Esophagus muscularis mucosa (tissue), 3 donors: ENCODE results near the gene DPF3.

Source experiments
- CTCF ChIP-seq, 3 experiments: fragments of 200-600 bp in 2 of 3; fragments of 450-650 bp in 1 of 3; sonication (generic) in 2 of 3; IDR thresholded peaks; one replicate each; pipeline ENCODE4 v1.5.1; 2017 to 2019; ENCODE audit warnings: antibody characterized with exemption in 3 of 3, mild to moderate bottlenecking in 2 of 3, moderate library complexity in 1 of 3
- POLR2A ChIP-seq: fragments of 450-650 bp; IDR thresholded peaks from one replicate; pipeline ENCODE4 v1.6.1; 2017; ENCODE audit warnings: antibody characterized with exemption, moderate library complexity, mild to moderate bottlenecking, low read depth

GRCh38 chr14:72932893-72933292 is 39.0 kb upstream of the DPF3 start:
- no peak for TF ChIP-seq CTCF (IDR thresholded peaks at IDR 0.05)
- no peak for TF ChIP-seq POLR2A
